GM18873 (cell line): ENCODE measurements around the gene NETO2.
"Not testable (repeated sequence)": the region's sequence is repeated elsewhere in the genome, so short reads cannot be mapped to it uniquely, and the experiment has no call there.

Experiments used
- ATAC-seq: cut with Tn5 transposase; IDR thresholded peaks from one replicate; pipeline ENCODE4 v1.9.1; 2021; ENCODE audit warnings: mild to moderate bottlenecking, moderate library complexity, moderate number of reproducible peaks; ENCODE audit not compliant: unreplicated experiment, low FRiP score

NETO2 gene

GRCh38 chr16:47143677-47144558, at the start of gene NETO2:
Gene NETO2 (minus strand): TSS chr16:47143945. CDS start chr16:47143612, 333 bp downstream.
- peak; percentile 33 for ATAC-seq

GRCh38 chr16:47182318-47182717, 38.6 kb upstream of the NETO2 start:
- ATAC-seq = no peak

GRCh38 chr16:47181066-47181465, 37.3 kb upstream of the NETO2 start:
- ATAC-seq = not testable (repeated sequence)

- no peak for ATAC-seq
Observed at GRCh38 chr16:47180073-47180472, 36.3 kb upstream of the NETO2 start.

- ATAC-seq = no peak
Observed at GRCh38 chr16:47175152-47175551, 31.4 kb upstream of the NETO2 start.

- ATAC-seq = no peak
Observed at GRCh38 chr16:47162670-47163420, 19.1 kb upstream of the NETO2 start.

GRCh38 chr16:47161464-47161863, 17.7 kb upstream of the NETO2 start:
- no peak for ATAC-seq

- no peak for ATAC-seq
Observed at GRCh38 chr16:47160422-47160821, 16.7 kb upstream of the NETO2 start.

- no peak for ATAC-seq
Observed at GRCh38 chr16:47158992-47159391, 15.2 kb upstream of the NETO2 start.

GRCh38 chr16:47156680-47157215, 13.0 kb upstream of the NETO2 start:
- no peak for ATAC-seq

- ATAC-seq = not testable (repeated sequence)
Observed at GRCh38 chr16:47152501-47152900, 8.8 kb upstream of the NETO2 start.

GRCh38 chr16:47150067-47150466, 6.3 kb upstream of the NETO2 start:
- ATAC-seq = no peak

- no peak for ATAC-seq
Observed at GRCh38 chr16:47144559-47144877, 773 bp upstream of the NETO2 start.

GRCh38 chr16:47142821-47143676, 696 bp downstream of the NETO2 start:
- peak; percentile 47 for ATAC-seq

- ATAC-seq = no peak
Observed at GRCh38 chr16:47142486-47142820, 1.3 kb downstream of the NETO2 start.

GRCh38 chr16:47141773-47142485, 1.8 kb downstream of the NETO2 start:
- ATAC-seq = peak; percentile 58

- ATAC-seq = no peak
Observed at GRCh38 chr16:47140686-47141085, 3.1 kb downstream of the NETO2 start.

GRCh38 chr16:47139561-47140185, 4.1 kb downstream of the NETO2 start:
- no peak for ATAC-seq

GRCh38 chr16:47137925-47138324, 5.8 kb downstream of the NETO2 start:
- ATAC-seq = not testable (repeated sequence)
